H1 (cell line): Measurements from ENCODE around the gene KCNT1. TPM values are rescaled to one million over a fixed set of nuclear protein-coding genes. Genes with fewer than 3 reads are reported as not detected.

ENCODE experiments used
- CTCF ChIA-PET: fragments of 300-600 bp; sonication (Branson Sonifier 250); formaldehyde crosslinking; loops from one replicate; lab custom pipeline; 2021; ENCODE audit not compliant: partially characterized antibody; lab: Charles Lee
- POLR2A ChIA-PET: fragments of 300-600 bp; sonication (Branson Sonifier 250); formaldehyde crosslinking; loops from one replicate; lab custom pipeline; 2021; ENCODE audit warnings: inconsistent platforms; ENCODE audit not compliant: partially characterized antibody; lab: Charles Lee
- DNase-seq, 2 experiments: peaks; one replicate each; pipeline versions ENCODE4 v3.0.0 to v3.0.0-alpha.2; 2010 to 2022; ENCODE audit warnings: low spot score in 2 of 2, low read depth in 1 of 2, mixed read lengths in 1 of 2
- FAIRE-seq: peaks from 2 replicates; lab custom pipeline; 2011; peaks lifted over from hg19 to GRCh38; lab: Jason Lieb, UNC
- H2AFZ ChIP-seq: 2 replicates; pipeline ENCODE4 v1.8.1; 2012; ENCODE audit warnings: low read length, inconsistent platforms
- H2AK5ac ChIP-seq: 2 replicates; pipeline ENCODE4 v1.6.1; 2013; ENCODE audit warnings: low read depth, low read length
- H2BK120ac ChIP-seq: replicated peaks from 2 replicates; pipeline ENCODE3; 2013; ENCODE audit warnings: low read depth, low read length, inconsistent platforms
- H2BK12ac ChIP-seq: 2 replicates; pipeline ENCODE4 v1.6.1; 2013; ENCODE audit warnings: low read depth, low read length
- H2BK15ac ChIP-seq: 2 replicates; pipeline ENCODE4 v1.6.1; 2013; ENCODE audit warnings: low read length
- H2BK20ac ChIP-seq: 2 replicates; pipeline ENCODE4 v1.6.1; 2013; ENCODE audit warnings: low read length
- H2BK5ac ChIP-seq: 2 replicates; pipeline ENCODE4 v1.6.1; 2013; ENCODE audit warnings: low read depth, low read length
- H3K14ac ChIP-seq: 2 replicates; pipeline ENCODE4 v1.6.1; 2013; ENCODE audit warnings: inconsistent platforms; ENCODE audit not compliant: insufficient read length
- H3K18ac ChIP-seq: 2 replicates; pipeline ENCODE4 v1.6.1; 2013; ENCODE audit warnings: low read length; ENCODE audit errors: extremely low read depth
- H3K23ac ChIP-seq: 2 replicates; pipeline ENCODE4 v1.6.1; 2013; ENCODE audit warnings: inconsistent platforms; ENCODE audit not compliant: insufficient read length
- H3K23me2 ChIP-seq: 2 replicates; pipeline ENCODE4 v1.6.1; 2013; ENCODE audit warnings: low read depth, low read length
- H3K27ac ChIP-seq: 2 replicates; pipeline ENCODE4 v1.6.1; 2011; ENCODE audit warnings: low read depth, low read length, inconsistent platforms
- H3K27me3 ChIP-seq, 4 experiments: replicated peaks in 1 of 4; 1 replicate in 1 of 4; 2 replicates in 3 of 4; pipeline versions ENCODE4 v1.6.1 to v1.8.1; 2011 to 2013; ENCODE audit warnings: low read length in 3 of 4, mild to moderate bottlenecking in 3 of 4, inconsistent platforms in 2 of 4, mixed read lengths in 2 of 4, moderate library complexity in 1 of 4; ENCODE audit not compliant: control insufficient read depth in 3 of 4, insufficient read depth in 3 of 4; ENCODE audit errors: extremely low read depth in 1 of 4
- H3K36me3 ChIP-seq, 4 experiments: 2 replicates each; pipeline versions ENCODE4 v1.6.1 to v1.8.1; 2011 to 2013; ENCODE audit warnings: mild to moderate bottlenecking in 4 of 4, low read length in 3 of 4, moderate library complexity in 2 of 4, control low read depth in 1 of 4, inconsistent platforms in 1 of 4; ENCODE audit not compliant: insufficient read depth in 4 of 4, control insufficient read depth in 2 of 4
- H3K4ac ChIP-seq: replicated peaks from 2 replicates; pipeline ENCODE3; 2013; ENCODE audit warnings: low read length, low read depth, mixed read lengths, inconsistent platforms; ENCODE audit not compliant: insufficient read length
- H3K4me1 ChIP-seq, 4 experiments: replicated peaks in 1 of 4; 1 replicate in 1 of 4; 2 replicates in 3 of 4; pipeline versions ENCODE4 v1.6.1 to v1.8.1; 2011 to 2013; ENCODE audit warnings: low read length in 3 of 4, inconsistent platforms in 2 of 4, mixed read lengths in 1 of 4; ENCODE audit not compliant: insufficient read depth in 4 of 4, control insufficient read depth in 3 of 4
- H3K4me2 ChIP-seq, 2 experiments: 2 replicates each; pipeline versions ENCODE4 v1.6.1 to v1.8.1; 2011 to 2013; ENCODE audit warnings: low read depth in 2 of 2, low read length in 2 of 2, control low read depth in 1 of 2, inconsistent platforms in 1 of 2, mild to moderate bottlenecking in 1 of 2; ENCODE audit not compliant: insufficient read depth in 1 of 2
- H3K4me3 ChIP-seq, 4 experiments: fragments of 200-600, 300-600 bp in 1 of 4; sonication (generic), shearing (Covaris generic), sonication (Bioruptor Twin) in 1 of 4; 2 replicates each; pipeline versions ENCODE4 v1.5.1 to v1.8.1; 2011 to 2016; ENCODE audit warnings: low read length in 4 of 4, low read depth in 3 of 4, control low read depth in 2 of 4, inconsistent platforms in 2 of 4, mild to moderate bottlenecking in 2 of 4, mixed read lengths in 1 of 4, moderate library complexity in 1 of 4; ENCODE audit not compliant: insufficient read depth in 2 of 4; ENCODE audit errors: extremely low read depth in 1 of 4
- H3K56ac ChIP-seq: replicated peaks from 2 replicates; pipeline ENCODE3; 2013; ENCODE audit warnings: low read depth, mild to moderate bottlenecking, mixed read lengths, low read length, inconsistent platforms; ENCODE audit not compliant: insufficient read length
- H3K79me1 ChIP-seq: 2 replicates; pipeline ENCODE4 v1.6.1; 2013; ENCODE audit warnings: low read depth, low read length, control low read depth
- H3K79me2 ChIP-seq, 2 experiments: 2 replicates each; pipeline versions ENCODE4 v1.6.1 to v1.8.1; 2012 to 2013; ENCODE audit warnings: low read length in 2 of 2, mild to moderate bottlenecking in 2 of 2, inconsistent platforms in 1 of 2; ENCODE audit not compliant: insufficient read depth in 2 of 2, control insufficient read depth in 1 of 2
- H3K9ac ChIP-seq, 4 experiments: replicated peaks in 1 of 4; 1 replicate in 1 of 4; 2 replicates in 3 of 4; pipeline versions ENCODE4 v1.6.1 to v1.8.1; 2011 to 2013; ENCODE audit warnings: low read depth in 3 of 4, low read length in 3 of 4, control low read depth in 2 of 4, mild to moderate bottlenecking in 2 of 4, moderate library complexity in 2 of 4, inconsistent platforms in 1 of 4; ENCODE audit errors: extremely low read depth in 1 of 4
- H3K9me3 ChIP-seq, 2 experiments: 2 replicates each; pipeline versions ENCODE4 v1.6.1 to v1.8.1; 2012 to 2013; ENCODE audit warnings: mild to moderate bottlenecking in 2 of 2, moderate library complexity in 2 of 2, control low read depth in 1 of 2, inconsistent platforms in 1 of 2, low read depth in 1 of 2, low read length in 1 of 2, mixed read lengths in 1 of 2; ENCODE audit not compliant: insufficient read depth in 2 of 2
- H4K20me1 ChIP-seq, 2 experiments: replicated peaks in 1 of 2; 2 replicates each; pipeline versions ENCODE3 to v1.8.1; 2011 to 2013; ENCODE audit warnings: inconsistent platforms in 2 of 2, low read length in 2 of 2, mild to moderate bottlenecking in 1 of 2; ENCODE audit not compliant: insufficient read depth in 2 of 2, control insufficient read depth in 1 of 2
- H4K5ac ChIP-seq: 2 replicates; pipeline ENCODE4 v1.6.1; 2013; ENCODE audit warnings: low read length, low read depth, mixed read lengths, inconsistent platforms; ENCODE audit not compliant: insufficient read length
- H4K8ac ChIP-seq: 2 replicates; pipeline ENCODE4 v1.8.0; 2013; ENCODE audit warnings: mild to moderate bottlenecking, moderate library complexity, low read length, inconsistent platforms; ENCODE audit not compliant: insufficient read depth; ENCODE audit errors: extremely low read depth
- H4K91ac ChIP-seq: replicated peaks from 2 replicates; pipeline ENCODE3; 2013; ENCODE audit warnings: low read length, mixed read lengths, inconsistent platforms; ENCODE audit not compliant: insufficient read length
- CEBPB ChIP-seq: IDR thresholded peaks from 2 replicates; pipeline ENCODE4 v1.6.1; 2012; ENCODE audit warnings: low read depth, low read length
- CTBP2 ChIP-seq: IDR thresholded peaks from 2 replicates; pipeline ENCODE4 v1.7.0; 2011; ENCODE audit warnings: borderline replicate concordance, mild to moderate bottlenecking, moderate library complexity, mixed read lengths, low read length; ENCODE audit not compliant: insufficient read depth, insufficient read length
- GABPA ChIP-seq: IDR thresholded peaks from 2 replicates; pipeline ENCODE4 v1.6.1; 2011; ENCODE audit warnings: mild to moderate bottlenecking, low read length, moderate library complexity, borderline replicate concordance; ENCODE audit not compliant: insufficient read depth
- MAX ChIP-seq: IDR thresholded peaks from 2 replicates; pipeline ENCODE4 v1.6.1; 2012; ENCODE audit warnings: inconsistent platforms
- RAD21 ChIP-seq, 2 experiments: IDR thresholded peaks in 1 of 2; conservative IDR thresholded peaks in 1 of 2; 2 replicates each; pipeline ENCODE4 v1.6.1; 2011; ENCODE audit warnings: low read depth in 2 of 2, low read length in 2 of 2, improper control_type of control experiment in 1 of 2, inconsistent platforms in 1 of 2, mild to moderate bottlenecking in 1 of 2, moderate library complexity in 1 of 2
- WGBS, 2 experiments: shearing (Covaris generic) in 1 of 2; methylation state at CpG; one replicate each; pipeline versions ENCODE4 v1.1.6 to v1.1.7; 2013 to 2015; ENCODE audit warnings: low lambda C conversion rate in 2 of 2, mixed read lengths in 2 of 2, inconsistent platforms in 1 of 2, low coverage in 1 of 2, missing lambda C conversion rate in 1 of 2; ENCODE audit not compliant: insufficient replicate concordance in 2 of 2, insufficient coverage in 1 of 2, insufficient read length in 1 of 2; ENCODE audit errors: extremely low coverage in 1 of 2, missing lambda C conversion rate in 1 of 2; 5-methylcytosine and 5-hydroxymethylcytosine counted together
- polyA plus RNA-seq, 7 experiments: library from polyadenylated mRNA; depleted of rRNA in 3 of 7; stranded (reverse) in 5 of 7; unstranded in 2 of 7; fragments of >200 nt in 5 of 7; fragments of 200-250 nt in 2 of 7; gene quantifications; 1 replicate in 5 of 7; 2 replicates in 1 of 7; 4 replicates in 1 of 7; pipeline versions ENCODE4 v1.2.1 to v1.2.3, GENCODE V29; 2011 to 2013; ENCODE audit warnings: missing spikeins in 2 of 7, mixed read lengths in 2 of 7
- total RNA-seq: library from RNA; stranded (reverse); fragmentation: NEBNext Ultra II Directional; extraction: Animal tissue kit (Norgen Biotek cat#: 25700); gene quantifications from 2 replicates; pipeline ENCODE4 v1.2.1, GENCODE V29; 2021

KCNT1 gene
- total and polyA plus RNA-seq, 2 of the 8 experiments (the other 6 are each of a cell fraction or from before 2014, with no cell fraction given): 0.13 to 0.20 TPM

- Histone ChIP-seq H3K56ac (no peak overlapping the region), H3K18ac (no peak overlapping the region), H4K5ac (no peak overlapping the region), H3K4ac (no peak overlapping the region), H4K91ac (no peak overlapping the region), H3K27me3 (peaks cover 0 to 14% (median 4%) of the 10 kb centered on the region in 4 experiments; a peak in 4 of 7 replicates), H2BK120ac (no peak overlapping the region), H3K79me1 (no peaks in the 10 kb centered on the region), H4K8ac (no peak overlapping the region), H3K36me3 (no peaks in the 10 kb centered on the region), H3K27ac (no peak overlapping the region), H2BK12ac (no peak overlapping the region), H3K9ac (no peak overlapping the region), H3K4me3 (no peak overlapping the region), H3K23ac (no peak overlapping the region), H3K79me2 (no peaks in the 10 kb centered on the region), H2BK15ac (no peak overlapping the region), H2BK20ac (no peak overlapping the region), H3K4me2 (no peak overlapping the region), H4K20me1 (peaks cover 0 to 5% of the 10 kb centered on the region in 2 experiments), H3K4me1 (peaks cover 0 to 12% (median under 1%) of the 10 kb centered on the region in 4 experiments; a peak in 2 of 7 replicates), H2AK5ac (no peak overlapping the region), H2BK5ac (no peak overlapping the region), H3K23me2 (peaks cover 3% of the 10 kb centered on the region; the same call in 1 of the 2 replicates), H3K9me3 (no peaks in the 10 kb centered on the region), H2AFZ (no peak overlapping the region), H3K14ac (no peak overlapping the region)
- ChIA-PET CTCF (interaction anchor here (0.5 to 3.2 kb wide), 15 partner anchors 10 to 433 kb away, joined by 3 to 21 read pairs (median 4); no protein-coding TSS in a partner anchor), POLR2A (interaction anchor here (1.8 to 1.9 kb wide), 2 partner anchors 10 to 12 kb away, joined by 6 to 7 read pairs; no protein-coding TSS in a partner anchor)
- DNase-seq: peak in 1 of 2 experiments; percentile 68
- FAIRE-seq: no peak
- WGBS, 2 experiments: 54% methylated on average over 13 of the region's 14 CpGs; no CpG with 5 or more reads in 1 of the 2 experiments
- TF ChIP-seq MAX (0 out of 2 replicates have a peak, but pooled peaks have one; percentile 37), CEBPB (0 out of 2 replicates have a peak, but pooled peaks have one; percentile 13), CTBP2 (peak; percentile 71), RAD21 (IDR thresholded peaks at IDR 0.05 in 1 of 2, conservative IDR thresholded peaks at IDR 0.05 in 1 of 2; ENCODE audit: low read depth in 2 of 2, low read length in 2 of 2) (peak in 1 of 2 experiments; percentile 7; a peak in 1 of 4 replicates), GABPA (no peak)
These were observed 1.7 kb downstream of the KCNT1 start for GRCh38 chr9:135703726-135704125.
